Measurements from ENCODE around the gene URM1.

URM1 gene

GRCh38 chr9:128438343-128439109, 67.4 kb downstream of the URM1 start:
- no peaks in the 10 kb centered on the region for H3K79me2 ChIP-seq (ENCODE audit: low read length)
- no peak for TF ChIP-seq EZH2phosphoT487 (IDR thresholded peaks at IDR 0.05; ENCODE audit: low read length)
- TF ChIP-seq, protein P1, sequence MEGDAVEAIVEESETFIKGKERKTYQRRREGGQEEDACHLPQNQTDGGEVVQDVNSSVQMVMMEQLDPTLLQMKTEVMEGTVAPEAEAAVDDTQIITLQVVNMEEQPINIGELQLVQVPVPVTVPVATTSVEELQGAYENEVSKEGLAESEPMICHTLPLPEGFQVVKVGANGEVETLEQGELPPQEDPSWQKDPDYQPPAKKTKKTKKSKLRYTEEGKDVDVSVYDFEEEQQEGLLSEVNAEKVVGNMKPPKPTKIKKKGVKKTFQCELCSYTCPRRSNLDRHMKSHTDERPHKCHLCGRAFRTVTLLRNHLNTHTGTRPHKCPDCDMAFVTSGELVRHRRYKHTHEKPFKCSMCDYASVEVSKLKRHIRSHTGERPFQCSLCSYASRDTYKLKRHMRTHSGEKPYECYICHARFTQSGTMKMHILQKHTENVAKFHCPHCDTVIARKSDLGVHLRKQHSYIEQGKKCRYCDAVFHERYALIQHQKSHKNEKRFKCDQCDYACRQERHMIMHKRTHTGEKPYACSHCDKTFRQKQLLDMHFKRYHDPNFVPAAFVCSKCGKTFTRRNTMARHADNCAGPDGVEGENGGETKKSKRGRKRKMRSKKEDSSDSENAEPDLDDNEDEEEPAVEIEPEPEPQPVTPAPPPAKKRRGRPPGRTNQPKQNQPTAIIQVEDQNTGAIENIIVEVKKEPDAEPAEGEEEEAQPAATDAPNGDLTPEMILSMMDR (IDR thresholded peaks at IDR 0.05; ENCODE audit: low read length): peak; percentile 93

DNA sequence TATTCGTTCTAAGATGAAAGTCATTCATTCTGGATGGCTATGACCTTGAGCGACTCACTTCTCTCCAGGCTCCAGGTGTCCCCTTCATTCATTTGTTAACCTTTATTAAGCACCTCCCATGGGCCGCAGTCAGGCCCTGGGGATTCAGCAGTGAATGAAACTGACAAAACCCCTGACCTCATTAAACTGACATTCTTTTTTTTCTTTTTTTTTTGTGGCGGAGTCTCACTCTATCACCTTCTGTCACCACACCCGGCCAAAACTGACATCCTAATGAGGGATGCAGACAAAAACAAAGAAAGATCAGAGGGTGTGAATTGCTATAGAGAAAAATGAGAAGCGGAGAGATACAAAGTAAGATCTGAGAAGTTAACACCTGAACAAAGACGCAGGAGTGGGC, 68.1 kb downstream of the URM1 start:
- no peak overlapping the region for H3K4me2 ChIP-seq (ENCODE audit: low read depth, low read length)
- no peak for DNase-seq
- H3K4me1 ChIP-seq (ENCODE audit: low read length): no peaks in the 10 kb centered on the region
- peaks cover 6% of the 10 kb centered on the region; the same call in 1 of the 2 replicates for H3K27me3 ChIP-seq (replicated peaks; ENCODE audit: insufficient read depth, low read length)
- no peaks in the 10 kb centered on the region for H3K9me3 ChIP-seq (replicated peaks; ENCODE audit: insufficient read depth, low read length)
- H3F3A ChIP-seq (ENCODE audit: insufficient read depth, low read length): no peaks in the 10 kb centered on the region
- H3K27ac ChIP-seq (ENCODE audit: low read length): no peak overlapping the region
- H3K36me3 ChIP-seq (replicated peaks; ENCODE audit: insufficient read depth, low read length): no peaks in the 10 kb centered on the region
- H3K9ac ChIP-seq (ENCODE audit: low read length): no peak overlapping the region
- no peaks in the 10 kb centered on the region for H4K20me1 ChIP-seq (ENCODE audit: insufficient read depth, low read length)
- H2AFZ ChIP-seq (ENCODE audit: low read length): no peak overlapping the region
- no peak for TF ChIP-seq EZH2 (optimal IDR thresholded peaks at IDR 0.05; ENCODE audit: low read depth, low read length)
- H3K79me2 ChIP-seq (ENCODE audit: low read length): no peaks in the 10 kb centered on the region
- H3K9me2 ChIP-seq (replicated peaks; ENCODE audit: insufficient read depth, low read length): no peaks in the 10 kb centered on the region
- H3K4me3 ChIP-seq (ENCODE audit: low read length): no peak overlapping the region

More at GRCh38 chr9:128438343-128439109, 67.4 kb downstream of the URM1 start:
- Histone ChIP-seq H3K4me3 (ENCODE audit: low read length) (no peak overlapping the region), H3K27me3 (replicated peaks; ENCODE audit: insufficient read depth, low read length) (peaks cover 6% of the 10 kb centered on the region; the same call in 1 of the 2 replicates), H3F3A (ENCODE audit: insufficient read depth, low read length) (no peaks in the 10 kb centered on the region), H2AFZ (ENCODE audit: low read length) (peak overlapping the region; percentile 61), H3K4me1 (ENCODE audit: low read length) (no peaks in the 10 kb centered on the region), H4K20me1 (ENCODE audit: insufficient read depth, low read length) (no peaks in the 10 kb centered on the region), H3K9ac (ENCODE audit: low read length) (no peak overlapping the region), H3K36me3 (replicated peaks; ENCODE audit: insufficient read depth, low read length) (no peaks in the 10 kb centered on the region), H3K4me2 (ENCODE audit: low read depth, low read length) (peak overlapping the region; percentile 43; the same call in 1 of the 2 replicates), H3K27ac (ENCODE audit: low read length) (no peak overlapping the region), H3K9me3 (replicated peaks; ENCODE audit: insufficient read depth, low read length) (no peaks in the 10 kb centered on the region), H3K9me2 (replicated peaks; ENCODE audit: insufficient read depth, low read length) (no peaks in the 10 kb centered on the region)
- peak; percentile 73 for DNase-seq
